ENCODE measurements around the gene KCNQ1. TPM values are rescaled to one million over a fixed set of nuclear protein-coding genes. Genes with fewer than 3 reads are reported as not detected.

Gene KCNQ1
- polyA plus RNA-seq, 1 of the 3 experiments (the other 2 are of a cell fraction): 0.05 TPM

DNA sequence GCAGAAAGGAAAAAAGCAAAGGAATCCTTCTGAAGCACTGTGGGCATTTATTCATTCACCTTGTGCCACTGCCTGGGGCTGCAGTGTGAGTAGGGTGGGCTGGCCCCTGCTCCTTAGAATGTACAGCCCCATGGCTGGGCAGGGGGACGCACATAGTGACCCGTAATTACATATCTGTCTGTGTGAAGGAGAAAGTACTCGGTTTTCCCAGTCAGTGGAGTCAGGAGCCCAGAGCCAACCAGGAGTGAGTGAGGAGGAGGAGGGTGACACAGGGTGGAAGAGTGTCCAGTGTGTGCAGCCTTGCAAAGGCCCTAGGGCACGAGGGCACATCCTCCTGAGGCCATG lies 348.9 kb downstream of the KCNQ1 start:
- CTCF ChIA-PET: no interaction called here
- Histone ChIP-seq H3K27ac (ENCODE audit: low read depth in 2 of 2, low read length in 1 of 2) (no peak overlapping the region), H2AFZ (ENCODE audit: low read depth) (no peak overlapping the region), H4K20me1 (ENCODE audit: insufficient read depth) (no peaks in the 10 kb centered on the region), H3K9me3 (no peaks in the 10 kb centered on the region), H3F3A (replicated peaks; ENCODE audit: insufficient read depth) (no peaks in the 10 kb centered on the region), H3K9me2 (no peaks in the 10 kb centered on the region), H3K79me2 (ENCODE audit: insufficient read depth) (no peaks in the 10 kb centered on the region), H3K9ac (no peak overlapping the region), H3K4me3 (ENCODE audit: low read depth in 2 of 2, low read length in 1 of 2) (no peak overlapping the region), H3K27me3 (ENCODE audit: insufficient read depth) (no peaks in the 10 kb centered on the region), H3K36me3 (replicated peaks in 1 of 2; ENCODE audit: control insufficient read depth in 1 of 2, insufficient read depth in 2 of 2, low read length in 1 of 2) (no peaks in the 10 kb centered on the region), H3K4me1 (ENCODE audit: control insufficient read depth in 1 of 2, insufficient read depth in 2 of 2, low read depth in 1 of 2, low read length in 1 of 2) (no peaks in the 10 kb centered on the region), H3K4me2 (no peak overlapping the region)
- POLR2A ChIA-PET: no interaction called here
- TF ChIP-seq YY1 (IDR thresholded peaks at IDR 0.05; ENCODE audit: low read depth) (no peak), EP300 (IDR thresholded peaks at IDR 0.05; ENCODE audit: borderline replicate concordance in 1 of 2, low read depth in 1 of 2, low read length in 1 of 2) (no peak), SIN3A (IDR thresholded peaks at IDR 0.05; ENCODE audit: borderline replicate concordance, low read depth, low read length) (no peak), TCF12 (IDR thresholded peaks at IDR 0.05) (no peak), NFIC (IDR thresholded peaks at IDR 0.05; ENCODE audit: borderline replicate concordance) (no peak), TAF1 (IDR thresholded peaks at IDR 0.05; ENCODE audit: borderline replicate concordance, low read depth, low read length) (no peak), RCOR1 (IDR thresholded peaks at IDR 0.05; ENCODE audit: low read length) (no peak), MXI1 (IDR thresholded peaks at IDR 0.05; ENCODE audit: low read depth, low read length) (no peak), FOSL2 (IDR thresholded peaks at IDR 0.05; ENCODE audit: borderline replicate concordance, low read depth) (no peak), GABPA (IDR thresholded peaks at IDR 0.05; ENCODE audit: low read depth) (no peak), FOXM1 (IDR thresholded peaks at IDR 0.05; ENCODE audit: low read depth) (no peak), POLR2AphosphoS5 (IDR thresholded peaks at IDR 0.05; ENCODE audit: low read depth, low read length) (no peak), ELF1 (IDR thresholded peaks at IDR 0.05) (no peak), NRF1 (IDR thresholded peaks at IDR 0.05; ENCODE audit: low read depth, low read length) (no peak), EZH2phosphoT487 (IDR thresholded peaks at IDR 0.05; ENCODE audit: borderline replicate concordance, low read depth) (no peak), CHD2 (IDR thresholded peaks at IDR 0.05; ENCODE audit: low read length, partially characterized antibody) (no peak)
- TF ChIP-seq, protein P1, sequence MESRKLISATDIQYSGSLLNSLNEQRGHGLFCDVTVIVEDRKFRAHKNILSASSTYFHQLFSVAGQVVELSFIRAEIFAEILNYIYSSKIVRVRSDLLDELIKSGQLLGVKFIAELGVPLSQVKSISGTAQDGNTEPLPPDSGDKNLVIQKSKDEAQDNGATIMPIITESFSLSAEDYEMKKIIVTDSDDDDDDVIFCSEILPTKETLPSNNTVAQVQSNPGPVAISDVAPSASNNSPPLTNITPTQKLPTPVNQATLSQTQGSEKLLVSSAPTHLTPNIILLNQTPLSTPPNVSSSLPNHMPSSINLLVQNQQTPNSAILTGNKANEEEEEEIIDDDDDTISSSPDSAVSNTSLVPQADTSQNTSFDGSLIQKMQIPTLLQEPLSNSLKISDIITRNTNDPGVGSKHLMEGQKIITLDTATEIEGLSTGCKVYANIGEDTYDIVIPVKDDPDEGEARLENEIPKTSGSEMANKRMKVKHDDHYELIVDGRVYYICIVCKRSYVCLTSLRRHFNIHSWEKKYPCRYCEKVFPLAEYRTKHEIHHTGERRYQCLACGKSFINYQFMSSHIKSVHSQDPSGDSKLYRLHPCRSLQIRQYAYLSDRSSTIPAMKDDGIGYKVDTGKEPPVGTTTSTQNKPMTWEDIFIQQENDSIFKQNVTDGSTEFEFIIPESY (IDR thresholded peaks at IDR 0.05; ENCODE audit: borderline replicate concordance, low read depth): no peak
- 38% methylated on average over 4 of the region's 4 CpGs for whole genome bisulfite sequencing (ENCODE audit: low lambda C conversion rate)
- DNase-seq: no peak

GRCh38 chr11:2794046-2794967 lies 349.5 kb downstream of the KCNQ1 start:
- Histone ChIP-seq H3K36me3 (replicated peaks in 1 of 2; ENCODE audit: control insufficient read depth in 1 of 2, insufficient read depth in 2 of 2, low read length in 1 of 2) (no peaks in the 10 kb centered on the region), H3K4me2 (no peak overlapping the region), H3K9me3 (no peaks in the 10 kb centered on the region), H3K4me1 (ENCODE audit: control insufficient read depth in 1 of 2, insufficient read depth in 2 of 2, low read depth in 1 of 2, low read length in 1 of 2) (no peaks in the 10 kb centered on the region), H4K20me1 (ENCODE audit: insufficient read depth) (no peaks in the 10 kb centered on the region), H3K9ac (no peak overlapping the region), H3F3A (replicated peaks; ENCODE audit: insufficient read depth) (no peaks in the 10 kb centered on the region), H3K9me2 (no peaks in the 10 kb centered on the region), H2AFZ (ENCODE audit: low read depth) (no peak overlapping the region), H3K4me3 (ENCODE audit: low read depth in 2 of 2, low read length in 1 of 2) (no peak overlapping the region), H3K27ac (ENCODE audit: low read depth in 2 of 2, low read length in 1 of 2) (no peak overlapping the region), H3K27me3 (ENCODE audit: insufficient read depth) (no peaks in the 10 kb centered on the region), H3K79me2 (ENCODE audit: insufficient read depth) (no peaks in the 10 kb centered on the region)
- TF ChIP-seq SMC3 (IDR thresholded peaks at IDR 0.05; ENCODE audit: low read depth, low read length): no peak
- no peak for TF ChIP-seq POLR2AphosphoS5 (IDR thresholded peaks at IDR 0.05; ENCODE audit: low read depth, low read length)
- no peak for TF ChIP-seq FOSL2 (IDR thresholded peaks at IDR 0.05; ENCODE audit: borderline replicate concordance, low read depth)
- no peak for TF ChIP-seq IRF3 (IDR thresholded peaks at IDR 0.05; ENCODE audit: low read depth, low read length)
- no peak for TF ChIP-seq FOXJ3 (CRISPR knock-in tag; IDR thresholded peaks at IDR 0.05)
- no peak for TF ChIP-seq TAF1 (IDR thresholded peaks at IDR 0.05; ENCODE audit: borderline replicate concordance, low read depth, low read length)
- TF ChIP-seq RXRA (IDR thresholded peaks at IDR 0.05; ENCODE audit: borderline replicate concordance, low read depth): no peak
- no peak for TF ChIP-seq CHD2 (IDR thresholded peaks at IDR 0.05; ENCODE audit: low read length, partially characterized antibody)
- TF ChIP-seq RAD21 (IDR thresholded peaks at IDR 0.05; ENCODE audit: low read length): no peak
- ChIA-PET CTCF (interaction anchor here (1.4 kb wide), 1 partner anchor 261 kb away, joined by 5 read pairs; no protein-coding TSS in a partner anchor), POLR2A (no interaction called here)
- WGBS (ENCODE audit: low lambda C conversion rate): 57% methylated on average over 12 of the region's 18 CpGs
- DNase-seq: no peak

Measured in SK-N-SH (cell line).